Measurements from ENCODE around the gene SLCO1A2. TPM values are rescaled to one million over a fixed set of nuclear protein-coding genes. Genes with fewer than 3 reads are reported as not detected.
"Not testable (repeated sequence)": the region's sequence is repeated elsewhere in the genome, so short reads cannot be mapped to it uniquely, and the experiment has no call there.

Gene SLCO1A2
- total RNA-seq, 1 donor from 2014 or later, result 4.6 TPM

DNA sequence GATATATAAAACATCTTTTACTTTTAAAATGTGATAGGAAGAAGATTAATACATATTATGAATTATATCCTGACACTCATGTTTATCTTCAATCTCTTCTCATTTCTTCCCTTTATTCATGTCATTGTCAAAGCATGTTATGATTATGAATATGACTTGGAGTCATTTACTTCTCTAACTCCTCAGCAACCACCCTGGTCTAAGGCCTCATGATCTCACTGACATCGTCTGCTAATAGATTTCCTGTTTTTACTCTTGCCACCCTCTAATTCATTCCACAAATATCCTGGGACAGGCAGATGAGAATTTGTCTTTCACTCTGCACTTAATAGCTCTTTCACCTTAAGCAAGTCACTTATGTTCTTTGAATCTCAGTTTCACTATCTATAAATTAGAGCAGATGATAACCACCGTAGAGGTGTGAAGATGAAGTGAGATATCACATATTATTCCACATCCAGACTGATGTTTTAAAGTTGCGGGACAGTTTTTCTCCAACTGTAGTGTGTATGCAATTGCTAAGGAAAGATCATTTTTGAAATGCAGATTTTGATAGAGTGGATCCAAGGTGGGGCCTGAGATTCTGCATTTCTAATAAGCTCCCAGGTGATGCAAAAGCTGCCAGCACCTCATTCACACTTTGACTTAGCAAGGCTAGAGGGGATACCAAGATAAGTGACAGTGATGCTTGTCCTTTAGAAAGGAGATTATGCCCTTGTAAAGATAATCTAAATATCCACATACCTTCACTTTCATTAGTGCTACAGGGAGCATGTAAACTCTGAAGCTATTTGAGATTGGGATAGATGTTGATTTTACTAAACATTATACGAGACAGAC is 34.6 kb upstream of the SLCO1A2 start:
- Mint-ChIP-seq H3K27ac (no peak overlapping the region), H3K9me3 (no peaks in the 10 kb centered on the region), H3K4me1 (no peaks in the 10 kb centered on the region), H3K4me3 (no peak overlapping the region), H3K36me3 (no peaks in the 10 kb centered on the region), H3K27me3 (ENCODE audit: low read depth) (peaks cover 4% of the 10 kb centered on the region)
- TF ChIP-seq, protein P1, sequence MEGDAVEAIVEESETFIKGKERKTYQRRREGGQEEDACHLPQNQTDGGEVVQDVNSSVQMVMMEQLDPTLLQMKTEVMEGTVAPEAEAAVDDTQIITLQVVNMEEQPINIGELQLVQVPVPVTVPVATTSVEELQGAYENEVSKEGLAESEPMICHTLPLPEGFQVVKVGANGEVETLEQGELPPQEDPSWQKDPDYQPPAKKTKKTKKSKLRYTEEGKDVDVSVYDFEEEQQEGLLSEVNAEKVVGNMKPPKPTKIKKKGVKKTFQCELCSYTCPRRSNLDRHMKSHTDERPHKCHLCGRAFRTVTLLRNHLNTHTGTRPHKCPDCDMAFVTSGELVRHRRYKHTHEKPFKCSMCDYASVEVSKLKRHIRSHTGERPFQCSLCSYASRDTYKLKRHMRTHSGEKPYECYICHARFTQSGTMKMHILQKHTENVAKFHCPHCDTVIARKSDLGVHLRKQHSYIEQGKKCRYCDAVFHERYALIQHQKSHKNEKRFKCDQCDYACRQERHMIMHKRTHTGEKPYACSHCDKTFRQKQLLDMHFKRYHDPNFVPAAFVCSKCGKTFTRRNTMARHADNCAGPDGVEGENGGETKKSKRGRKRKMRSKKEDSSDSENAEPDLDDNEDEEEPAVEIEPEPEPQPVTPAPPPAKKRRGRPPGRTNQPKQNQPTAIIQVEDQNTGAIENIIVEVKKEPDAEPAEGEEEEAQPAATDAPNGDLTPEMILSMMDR (IDR thresholded peaks at IDR 0.05; ENCODE audit: unreplicated experiment), result no peak
- DNase-seq (ENCODE audit: low spot score in 2 of 2, unreplicated experiment in 2 of 2), result no peak

DNA sequence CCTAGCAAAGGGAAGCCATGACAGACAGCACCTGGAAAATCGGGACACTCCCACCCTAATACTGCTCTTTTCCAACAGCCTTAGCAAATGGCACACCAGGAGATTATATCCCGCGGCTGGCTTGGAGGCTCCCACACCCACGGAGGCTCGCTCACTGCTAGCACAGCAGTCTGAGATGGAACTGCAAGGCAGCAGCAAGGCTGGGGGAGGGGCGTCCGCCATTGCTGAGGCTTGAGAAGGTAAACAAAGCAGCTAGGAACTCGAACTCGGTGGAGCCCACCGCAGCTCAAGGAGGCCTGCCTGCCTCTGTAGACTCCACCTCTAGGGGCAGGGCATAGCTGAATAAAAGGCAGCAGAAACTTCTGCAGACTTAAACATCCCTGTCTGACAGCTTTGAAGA is 25.9 kb upstream of the SLCO1A2 start:
- H3K27ac Mint-ChIP-seq; DNase-seq (ENCODE audit: low spot score in 2 of 2, unreplicated experiment in 2 of 2); H3K27me3 Mint-ChIP-seq (ENCODE audit: low read depth); H3K36me3 Mint-ChIP-seq; H3K4me3 Mint-ChIP-seq; H3K4me1 Mint-ChIP-seq: not testable (repeated sequence)
- H3K9me3 Mint-ChIP-seq, result peaks cover 24% of the 10 kb centered on the region

DNA sequence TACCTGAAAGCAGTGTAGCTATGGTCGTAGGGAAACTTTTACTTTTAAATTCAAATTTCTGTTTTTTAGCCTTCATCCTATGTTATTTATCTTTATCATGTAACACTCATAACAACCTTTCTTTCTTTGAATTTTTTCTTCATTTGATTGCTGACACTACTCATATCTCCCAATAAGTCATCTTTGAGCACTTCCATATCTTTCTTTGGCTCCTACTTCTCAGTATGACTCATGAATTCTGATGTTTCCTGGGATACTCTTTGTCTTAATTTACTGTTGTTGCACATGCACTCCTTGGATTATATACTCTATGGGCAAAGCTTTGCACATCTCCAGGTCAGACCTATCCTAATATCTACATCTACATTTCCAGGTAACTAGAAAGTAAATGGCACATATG is 19.9 kb upstream of the SLCO1A2 start:
- Mint-ChIP-seq H3K36me3 (no peaks in the 10 kb centered on the region), H3K27ac (no peak overlapping the region), H3K9me3 (no peaks in the 10 kb centered on the region), H3K4me1 (no peaks in the 10 kb centered on the region), H3K27me3 (ENCODE audit: low read depth) (no peaks in the 10 kb centered on the region), H3K4me3 (no peak overlapping the region)
- TF ChIP-seq, protein P1 (IDR thresholded peaks at IDR 0.05; ENCODE audit: unreplicated experiment), result no peak
- no peak for DNase-seq (ENCODE audit: low spot score in 2 of 2, unreplicated experiment in 2 of 2)

- H3K9me3 Mint-ChIP-seq, result no peaks in the 10 kb centered on the region
- H3K4me1 Mint-ChIP-seq, result no peaks in the 10 kb centered on the region
- no peak overlapping the region for H3K27ac Mint-ChIP-seq
- DNase-seq (ENCODE audit: low spot score in 2 of 2, unreplicated experiment in 2 of 2), result no peak
- no peak overlapping the region for H3K4me3 Mint-ChIP-seq
- no peaks in the 10 kb centered on the region for H3K27me3 Mint-ChIP-seq (ENCODE audit: low read depth)
- H3K36me3 Mint-ChIP-seq, result no peaks in the 10 kb centered on the region
- TF ChIP-seq, protein P1 (IDR thresholded peaks at IDR 0.05; ENCODE audit: unreplicated experiment), result no peak
Measured at GRCh38 chr12:21353948-21354347, 19.2 kb upstream of the SLCO1A2 start.

GRCh38 chr12:21353487-21353886 is 18.8 kb upstream of the SLCO1A2 start:
- H3K27me3 Mint-ChIP-seq (ENCODE audit: low read depth), result no peaks in the 10 kb centered on the region
- H3K4me3 Mint-ChIP-seq, result no peak overlapping the region
- TF ChIP-seq, protein P1 (IDR thresholded peaks at IDR 0.05; ENCODE audit: unreplicated experiment), result no peak
- no peaks in the 10 kb centered on the region for H3K9me3 Mint-ChIP-seq
- no peak for DNase-seq (ENCODE audit: low spot score in 2 of 2, unreplicated experiment in 2 of 2)
- H3K4me1 Mint-ChIP-seq, result no peaks in the 10 kb centered on the region
- no peak overlapping the region for H3K27ac Mint-ChIP-seq
- no peaks in the 10 kb centered on the region for H3K36me3 Mint-ChIP-seq

DNA sequence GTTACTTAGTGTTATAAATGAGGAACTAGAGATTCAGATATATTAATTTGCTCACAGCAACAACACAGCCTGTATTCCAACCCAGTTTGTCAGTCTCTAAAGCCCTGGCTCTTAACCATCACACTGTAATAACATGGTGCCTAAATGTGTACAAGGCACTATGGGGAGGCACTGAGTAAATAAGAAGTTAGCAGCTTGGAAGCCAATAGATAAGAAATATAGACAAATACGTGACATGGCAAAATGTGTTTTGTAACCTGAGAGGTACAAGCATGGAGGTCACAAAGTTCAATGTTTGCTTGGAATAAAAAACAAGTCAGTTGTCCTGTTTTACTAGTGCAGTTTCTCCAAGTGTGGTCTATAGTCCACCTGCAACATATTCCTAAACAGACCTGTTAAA is 16.3 kb upstream of the SLCO1A2 start:
- Mint-ChIP-seq H3K9me3 (no peaks in the 10 kb centered on the region), H3K36me3 (no peaks in the 10 kb centered on the region), H3K4me1 (no peaks in the 10 kb centered on the region), H3K27me3 (ENCODE audit: low read depth) (no peaks in the 10 kb centered on the region), H3K4me3 (no peak overlapping the region), H3K27ac (no peak overlapping the region)
- TF ChIP-seq, protein P1 (IDR thresholded peaks at IDR 0.05; ENCODE audit: unreplicated experiment), result no peak
- no peak for DNase-seq (ENCODE audit: low spot score in 2 of 2, unreplicated experiment in 2 of 2)

Measured in mesothelial cell of epicardium (in vitro differentiated cells).